Measurements from ENCODE around the gene RBPJL.

The RBPJL gene

GRCh38 chr20:45294003-45294368 lies 12.7 kb upstream of the RBPJL start:
- no peak overlapping the region for H3K4me3 ChIP-seq (ENCODE audit: low read length)
- no peaks in the 10 kb centered on the region for H3F3A ChIP-seq (ENCODE audit: control insufficient read depth, insufficient read depth)
- H3K9me2 ChIP-seq (replicated peaks; ENCODE audit: control insufficient read depth, low read length): no peaks in the 10 kb centered on the region
- no peak overlapping the region for H3K27ac ChIP-seq (ENCODE audit: low read depth, low read length)
- no peaks in the 10 kb centered on the region for H3K9me3 ChIP-seq (ENCODE audit: control insufficient read depth, insufficient read depth, low read length)
- H3K4me2 ChIP-seq (ENCODE audit: low read length): no peak overlapping the region
- H3K79me2 ChIP-seq (ENCODE audit: control insufficient read depth, low read length): no peaks in the 10 kb centered on the region
- H3K4me1 ChIP-seq (ENCODE audit: control insufficient read depth, low read length): no peaks in the 10 kb centered on the region
- no peaks in the 10 kb centered on the region for H4K20me1 ChIP-seq (ENCODE audit: control insufficient read depth, insufficient read depth, low read depth, low read length)
- H3K36me3 ChIP-seq (ENCODE audit: control insufficient read depth, low read length): no peaks in the 10 kb centered on the region
- TF ChIP-seq EZH2phosphoT487 (IDR thresholded peaks at IDR 0.05; ENCODE audit: borderline replicate concordance, low read length) (no peak), CTCF (IDR thresholded peaks at IDR 0.05; ENCODE audit: low read depth, low read length, poor library complexity, severe bottlenecking) (peak; percentile 50)
- H3K27me3 ChIP-seq (ENCODE audit: control insufficient read depth, low read length): peaks cover 6% of the 10 kb centered on the region; the same call in 1 of the 2 replicates

GRCh38 chr20:45294659-45295058 lies 12.0 kb upstream of the RBPJL start:
- no peak overlapping the region for H3K4me3 ChIP-seq (ENCODE audit: low read length)
- H3K27me3 ChIP-seq (ENCODE audit: control insufficient read depth, low read length): peaks cover 6% of the 10 kb centered on the region; the same call in 1 of the 2 replicates
- H3K79me2 ChIP-seq (ENCODE audit: control insufficient read depth, low read length): no peaks in the 10 kb centered on the region
- TF ChIP-seq CTCF (IDR thresholded peaks at IDR 0.05; ENCODE audit: low read depth, low read length, poor library complexity, severe bottlenecking) (no peak), EZH2phosphoT487 (IDR thresholded peaks at IDR 0.05; ENCODE audit: borderline replicate concordance, low read length) (no peak)
- no peaks in the 10 kb centered on the region for H3K4me1 ChIP-seq (ENCODE audit: control insufficient read depth, low read length)
- no peaks in the 10 kb centered on the region for H3K9me3 ChIP-seq (ENCODE audit: control insufficient read depth, insufficient read depth, low read length)
- no peaks in the 10 kb centered on the region for H3F3A ChIP-seq (ENCODE audit: control insufficient read depth, insufficient read depth)
- no peaks in the 10 kb centered on the region for H3K36me3 ChIP-seq (ENCODE audit: control insufficient read depth, low read length)
- no peaks in the 10 kb centered on the region for H4K20me1 ChIP-seq (ENCODE audit: control insufficient read depth, insufficient read depth, low read depth, low read length)
- H3K27ac ChIP-seq (ENCODE audit: low read depth, low read length): no peak overlapping the region
- no peak overlapping the region for H3K4me2 ChIP-seq (ENCODE audit: low read length)
- no peaks in the 10 kb centered on the region for H3K9me2 ChIP-seq (replicated peaks; ENCODE audit: control insufficient read depth, low read length)

- no peaks in the 10 kb centered on the region for H3K4me1 ChIP-seq (ENCODE audit: control insufficient read depth, low read length)
- H3K4me2 ChIP-seq (ENCODE audit: low read length): no peak overlapping the region
- H3K36me3 ChIP-seq (ENCODE audit: control insufficient read depth, low read length): no peaks in the 10 kb centered on the region
- H3K4me3 ChIP-seq (ENCODE audit: low read length): no peak overlapping the region
- TF ChIP-seq CTCF (IDR thresholded peaks at IDR 0.05; ENCODE audit: low read depth, low read length, poor library complexity, severe bottlenecking): no peak
- no peak for TF ChIP-seq EZH2phosphoT487 (IDR thresholded peaks at IDR 0.05; ENCODE audit: borderline replicate concordance, low read length)
- H3K27me3 ChIP-seq (ENCODE audit: control insufficient read depth, low read length): peaks cover 6% of the 10 kb centered on the region; the same call in 1 of the 2 replicates
- H3F3A ChIP-seq (ENCODE audit: control insufficient read depth, insufficient read depth): no peaks in the 10 kb centered on the region
- H3K27ac ChIP-seq (ENCODE audit: low read depth, low read length): no peak overlapping the region
- H3K79me2 ChIP-seq (ENCODE audit: control insufficient read depth, low read length): no peaks in the 10 kb centered on the region
- H3K9me2 ChIP-seq (replicated peaks; ENCODE audit: control insufficient read depth, low read length): no peaks in the 10 kb centered on the region
- H3K9me3 ChIP-seq (ENCODE audit: control insufficient read depth, insufficient read depth, low read length): no peaks in the 10 kb centered on the region
- H4K20me1 ChIP-seq (ENCODE audit: control insufficient read depth, insufficient read depth, low read depth, low read length): no peaks in the 10 kb centered on the region
Measured at GRCh38 chr20:45297786-45298497, 8.7 kb upstream of the RBPJL start.

Data from DOHH2 (cell line).